ENCODE measurements around the gene ADM5.

DNA sequence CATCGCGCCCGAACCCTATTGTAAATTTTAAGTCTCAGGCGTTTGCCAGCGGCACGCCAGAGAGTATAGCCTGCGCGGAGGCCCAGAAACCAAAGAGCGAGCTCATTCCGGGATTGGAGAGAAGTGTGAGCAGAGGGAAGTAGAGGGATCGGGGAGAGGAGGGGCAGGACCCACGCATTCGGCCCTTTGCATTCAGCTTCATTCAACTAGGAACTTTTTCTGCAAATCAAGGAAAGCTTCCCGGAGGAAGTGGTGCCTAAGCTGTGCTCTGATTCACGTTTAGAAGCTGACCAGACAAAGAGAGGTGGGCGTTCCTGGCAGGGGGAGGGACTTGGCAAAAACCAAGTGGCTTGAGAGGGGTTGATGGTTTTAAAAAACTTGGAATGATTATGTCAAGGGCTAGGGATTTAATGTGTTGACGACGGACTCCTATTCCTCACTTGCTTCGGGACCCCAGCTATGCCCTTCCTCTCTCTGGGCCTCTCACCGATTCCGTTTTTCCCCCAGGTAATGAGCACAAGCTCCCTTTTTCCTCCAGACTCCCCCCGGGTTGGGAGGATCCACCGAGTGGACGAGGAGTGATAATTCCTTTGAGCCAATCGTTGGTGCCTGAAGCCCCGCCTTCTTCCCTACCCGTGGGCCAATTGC lies 13.1 kb upstream of the ADM5 start:
- TF ChIP-seq, protein P1, sequence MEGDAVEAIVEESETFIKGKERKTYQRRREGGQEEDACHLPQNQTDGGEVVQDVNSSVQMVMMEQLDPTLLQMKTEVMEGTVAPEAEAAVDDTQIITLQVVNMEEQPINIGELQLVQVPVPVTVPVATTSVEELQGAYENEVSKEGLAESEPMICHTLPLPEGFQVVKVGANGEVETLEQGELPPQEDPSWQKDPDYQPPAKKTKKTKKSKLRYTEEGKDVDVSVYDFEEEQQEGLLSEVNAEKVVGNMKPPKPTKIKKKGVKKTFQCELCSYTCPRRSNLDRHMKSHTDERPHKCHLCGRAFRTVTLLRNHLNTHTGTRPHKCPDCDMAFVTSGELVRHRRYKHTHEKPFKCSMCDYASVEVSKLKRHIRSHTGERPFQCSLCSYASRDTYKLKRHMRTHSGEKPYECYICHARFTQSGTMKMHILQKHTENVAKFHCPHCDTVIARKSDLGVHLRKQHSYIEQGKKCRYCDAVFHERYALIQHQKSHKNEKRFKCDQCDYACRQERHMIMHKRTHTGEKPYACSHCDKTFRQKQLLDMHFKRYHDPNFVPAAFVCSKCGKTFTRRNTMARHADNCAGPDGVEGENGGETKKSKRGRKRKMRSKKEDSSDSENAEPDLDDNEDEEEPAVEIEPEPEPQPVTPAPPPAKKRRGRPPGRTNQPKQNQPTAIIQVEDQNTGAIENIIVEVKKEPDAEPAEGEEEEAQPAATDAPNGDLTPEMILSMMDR (IDR thresholded peaks at IDR 0.05 in 8 of 11, conservative IDR thresholded peaks at IDR 0.05 in 3 of 11): peak in 1 of 11 experiments; percentile 30
- peak; percentile 23 to 49 (median 23) for TF ChIP-seq POLR2A (IDR thresholded peaks at IDR 0.05)

Measured in spleen (tissue), 7 donors.